GM12878 (cell line): Measurements from ENCODE around the gene HOXC9. TPM values are rescaled to one million over a fixed set of nuclear protein-coding genes. Genes with fewer than 3 reads are reported as not detected.

ENCODE experiments used
- ATAC-seq: fragments of 200-7000 bp; cut with Tn5 transposase; 3 replicates; pipeline ENCODE4 v1.9.1; 2020; ENCODE audit warnings: mild to moderate bottlenecking, moderate library complexity
- BruUV-seq: library from RNA; stranded (reverse); fragments of 400-500 nt; replicated peaks from 2 replicates; lab custom pipeline; 2021; lab: Mats Ljungman, UMichigan
- CTCF ChIA-PET: fragments of 300-600 bp; sonication (Branson Sonifier 250); formaldehyde crosslinking; extraction: SDS; loops from one replicate; lab custom pipeline; 2021; ENCODE audit warnings: inconsistent platforms; lab: Yijun Ruan, JAX
- POLR2A ChIA-PET: fragments of 350-600 bp; formaldehyde crosslinking; extraction: SDS; loops from one replicate; lab custom pipeline; 2021; ENCODE audit warnings: inconsistent platforms; lab: Charles Lee
- RAD21 ChIA-PET: fragments of 300-600 bp; sonication (Branson Sonifier 250); formaldehyde crosslinking; loops from one replicate; lab custom pipeline; 2023; ENCODE audit warnings: antibody characterized with exemption; ENCODE audit not compliant: unreplicated experiment; lab: Charles Lee
- SMC1A ChIA-PET: fragments of 300-600 bp; sonication (Branson Sonifier 250); formaldehyde crosslinking; loops from one replicate; lab custom pipeline; 2023; ENCODE audit not compliant: unreplicated experiment, uncharacterized antibody; lab: Charles Lee
- DNase-seq: peaks from one replicate; pipeline ENCODE4 v3.0.0-alpha.2; 2011; ENCODE audit warnings: low read depth, low spot score
- FAIRE-seq: peaks from 3 replicates; lab custom pipeline; 2011; peaks lifted over from hg19 to GRCh38; lab: Jason Lieb, UNC
- H2AFZ ChIP-seq: 2 replicates; pipeline ENCODE4 v1.6.0; 2011; ENCODE audit warnings: low read depth, low read length, control low read depth; ENCODE audit not compliant: control insufficient read depth
- H3K27ac ChIP-seq: 2 replicates; pipeline ENCODE4 v1.5.1; 2011; ENCODE audit warnings: control low read depth; ENCODE audit not compliant: control insufficient read depth, insufficient read depth
- H3K27me3 ChIP-seq, 2 experiments: replicated peaks in 1 of 2; 2 replicates each; pipeline versions ENCODE4 v1.6.0 to v1.6.1; 2011; ENCODE audit warnings: low read length in 1 of 2; ENCODE audit not compliant: control insufficient read depth in 2 of 2, insufficient read depth in 2 of 2
- H3K36me3 ChIP-seq, 2 experiments: 2 replicates each; pipeline ENCODE4 v1.5.1; 2011; ENCODE audit warnings: low read length in 1 of 2; ENCODE audit not compliant: control insufficient read depth in 2 of 2, insufficient read depth in 2 of 2
- H3K4me1 ChIP-seq: 2 replicates; pipeline ENCODE4 v1.6.1; 2011; ENCODE audit warnings: mild to moderate bottlenecking, low read length, moderate library complexity, mixed read lengths; ENCODE audit not compliant: control insufficient read depth, insufficient read depth
- H3K4me2 ChIP-seq: 2 replicates; pipeline ENCODE4 v1.6.0; 2011; ENCODE audit warnings: control low read depth; ENCODE audit not compliant: control insufficient read depth, insufficient read depth
- H3K4me3 ChIP-seq: fragments of 200-600 bp; sonication (generic); 2 replicates; pipeline ENCODE4 v1.5.1; 2016
- H3K79me2 ChIP-seq: 2 replicates; pipeline ENCODE4 v1.6.0; 2011; ENCODE audit warnings: low read length; ENCODE audit not compliant: control insufficient read depth, insufficient read depth
- H3K9ac ChIP-seq: 2 replicates; pipeline ENCODE4 v1.8.0; 2011; ENCODE audit warnings: low read length, control low read depth, mixed read lengths; ENCODE audit not compliant: control insufficient read depth, insufficient read depth
- H3K9me3 ChIP-seq: replicated peaks from 3 replicates; pipeline ENCODE4 v1.5.1; 2011; ENCODE audit warnings: mild to moderate bottlenecking, low read length; ENCODE audit not compliant: control insufficient read depth, insufficient read depth
- H4K20me1 ChIP-seq: 2 replicates; pipeline ENCODE4 v1.6.0; 2011; ENCODE audit not compliant: control insufficient read depth, insufficient read depth
- CBX5 ChIP-seq: sonication (generic); IDR thresholded peaks from 2 replicates; pipeline ENCODE4 v1.6.1; 2016; ENCODE audit warnings: low read depth, moderate library complexity, mild to moderate bottlenecking, inconsistent platforms
- E2F8 ChIP-seq: fragments of 450-650 bp; IDR thresholded peaks from 2 replicates; pipeline ENCODE4 v1.6.1; 2018; ENCODE audit warnings: mild to moderate bottlenecking, low read depth, moderate library complexity; ENCODE audit not compliant: partially characterized antibody
- EZH2 ChIP-seq: IDR thresholded peaks from 2 replicates; pipeline ENCODE4 v1.6.1; 2012; ENCODE audit warnings: low read depth, mild to moderate bottlenecking, control low read depth, inconsistent platforms, low read length, borderline replicate concordance; ENCODE audit not compliant: control insufficient read depth
- PBX3 ChIP-seq: IDR thresholded peaks from 2 replicates; pipeline ENCODE4 v1.6.1; 2011; ENCODE audit warnings: mild to moderate bottlenecking, low read depth, low read length, moderate library complexity; ENCODE audit not compliant: insufficient replicate concordance
- PKNOX1 ChIP-seq: fragments of 450-650 bp; IDR thresholded peaks from 2 replicates; pipeline ENCODE4 v1.6.1; 2016; ENCODE audit warnings: mild to moderate bottlenecking
- WGBS: methylation state at CpG from one replicate; pipeline ENCODE4 v1.1.6; 2016; ENCODE audit warnings: low lambda C conversion rate; ENCODE audit not compliant: insufficient replicate concordance, insufficient coverage; ENCODE audit errors: missing lambda C conversion rate; 5-methylcytosine and 5-hydroxymethylcytosine counted together
- in situ Hi-C: fragments of 300-500 bp; cut with MboI; formaldehyde crosslinking; loops from 9 replicates; pipeline ENCODE4 v1.14.3; 2018; ENCODE audit warnings: mixed read lengths
- intact Hi-C: fragments of 100-400 bp; cut with micrococcal nuclease; formaldehyde crosslinking; loops from one replicate; pipeline ENCODE4 v1.14.2; 2022; ENCODE audit not compliant: unreplicated experiment
- polyA plus RNA-seq, 11 experiments: library from polyadenylated mRNA; depleted of rRNA in 4 of 11; unstranded in 6 of 11; stranded (reverse) in 5 of 11; fragments of >200 nt; fragmentation: Nextera tagmentation in 4 of 11; fragmentation: Illumina TruSeq in 1 of 11; extraction: Ambion mirVana in 4 of 11; extraction: Trizol in 1 of 11; gene quantifications; 1 replicate in 1 of 11; 2 replicates in 10 of 11; pipeline versions ENCODE4 v1.2.1 to v1.2.3, GENCODE V29; 2011 to 2016; ENCODE audit warnings: inconsistent platforms in 2 of 11, missing spikeins in 2 of 11, low read depth in 1 of 11
- total RNA-seq, 4 experiments: library from RNA; depleted of rRNA in 3 of 4; stranded (reverse); fragments of >200 nt in 3 of 4; fragmentation: Illumina TruSeq in 1 of 4; extraction: Trizol in 1 of 4; gene quantifications; 2 replicates each; pipeline versions ENCODE4 v1.2.1 to v1.2.3, GENCODE V29; 2013 to 2021

The HOXC9 gene
- total and polyA plus RNA-seq, 10 of the 15 experiments (the other 5 are each of a cell fraction or from before 2014, with no cell fraction given) = not detected

- Histone ChIP-seq H3K27me3 (peaks cover 23 to 53% of the 10 kb centered on the region in 2 experiments), H3K36me3 (no peaks in the 10 kb centered on the region), H4K20me1 (no peaks in the 10 kb centered on the region), H3K9me3 (no peaks in the 10 kb centered on the region), H3K79me2 (no peaks in the 10 kb centered on the region), H3K27ac (no peak overlapping the region), H3K9ac (no peak overlapping the region), H3K4me3 (no peak overlapping the region), H2AFZ (no peak overlapping the region), H3K4me2 (no peak overlapping the region), H3K4me1 (peaks cover 7% of the 10 kb centered on the region)
- no peak for FAIRE-seq
- POLR2A ChIA-PET = no interaction called here
- in situ Hi-C loops = no loop called here
- no peak; the same call in 2 of the 3 replicates for ATAC-seq
- CTCF ChIA-PET = interaction anchor here (1.0 to 4.2 kb wide), 8 partner anchors 9 to 232 kb away, joined by 3 to 20 read pairs (median 4); partner anchors contain the start of gene SMUG1
- no peak for DNase-seq
- 35% methylated on average over 22 of the region's 35 CpGs for WGBS
- RAD21 ChIA-PET = interaction anchor here (0.7 to 0.9 kb wide), 2 partner anchors 10 to 26 kb away, joined by 3 read pairs; no protein-coding TSS in a partner anchor
- SMC1A ChIA-PET = interaction anchor here (0.8 to 1.7 kb wide), 4 partner anchors 20 to 209 kb away, joined by 3 to 4 read pairs (median 3); partner anchors contain the start of gene HOXC5
- BruUV-seq = no TSS peak
- intact Hi-C loops = no loop called here
- TF ChIP-seq EZH2 (0 out of 2 replicates have a peak, but pooled peaks have one; percentile 5), PBX3 (peak; percentile 44), CBX5 (no peak), PKNOX1 (peak; percentile 75), E2F8 (no peak)
- TF ChIP-seq, all 136 proteins: peak for 3
Observed at GRCh38 chr12:53997204-53998109, 2.5 kb upstream of the HOXC9 start.
